ENCODE data around the gene CRB1.
"Not testable (repeated sequence)": the region's sequence is repeated elsewhere in the genome, so short reads cannot be mapped to it uniquely, and the experiment has no call there.

CRB1 gene

GRCh38 chr1:197481101-197481500 lies 213.0 kb downstream of the CRB1 start:
- H3K4me3 Mint-ChIP-seq, result no peak overlapping the region

GRCh38 chr1:197485790-197486189 lies 217.7 kb downstream of the CRB1 start:
- H3K36me3 Mint-ChIP-seq (ENCODE audit: low read depth), result no peaks in the 10 kb centered on the region
- peaks cover 6% of the 10 kb centered on the region for H3K4me1 Mint-ChIP-seq (ENCODE audit: low read depth)
- H3K4me3 Mint-ChIP-seq, result no peak overlapping the region
- no peak overlapping the region for H3K27ac Mint-ChIP-seq
- H3K9me3 Mint-ChIP-seq, result no peaks in the 10 kb centered on the region
- peaks cover 10% of the 10 kb centered on the region for H3K27me3 Mint-ChIP-seq (ENCODE audit: low read depth)
- no peak for DNase-seq (ENCODE audit: low spot score)

More at GRCh38 chr1:197481101-197481500, 213.0 kb downstream of the CRB1 start:
- Mint-ChIP-seq H3K36me3 (ENCODE audit: low read depth) (no peaks in the 10 kb centered on the region), H3K4me1 (ENCODE audit: low read depth) (peaks cover 6% of the 10 kb centered on the region), H3K27me3 (ENCODE audit: low read depth) (peaks cover 7% of the 10 kb centered on the region), H3K27ac (no peak overlapping the region), H3K9me3 (no peaks in the 10 kb centered on the region)
- DNase-seq (ENCODE audit: low spot score), result peak; percentile 8

- Mint-ChIP-seq H3K4me3 (no peak overlapping the region), H3K27ac (no peak overlapping the region), H3K9me3 (no peaks in the 10 kb centered on the region), H3K4me1 (ENCODE audit: low read depth) (no peaks in the 10 kb centered on the region), H3K27me3 (ENCODE audit: low read depth) (peaks cover 18% of the 10 kb centered on the region), H3K36me3 (ENCODE audit: low read depth) (no peaks in the 10 kb centered on the region)
- DNase-seq (ENCODE audit: low spot score), result no peak
Observed at GRCh38 chr1:197486946-197487345, 218.9 kb downstream of the CRB1 start.

GRCh38 chr1:197491505-197491904 lies 223.5 kb downstream of the CRB1 start:
- not testable (repeated sequence) for DNase-seq (ENCODE audit: low spot score)

GRCh38 chr1:197496722-197497121 lies 228.7 kb downstream of the CRB1 start:
- no peaks in the 10 kb centered on the region for H3K36me3 Mint-ChIP-seq (ENCODE audit: low read depth)
- peaks cover 41% of the 10 kb centered on the region for H3K27me3 Mint-ChIP-seq (ENCODE audit: low read depth)
- DNase-seq (ENCODE audit: low spot score), result no peak
- H3K4me3 Mint-ChIP-seq, result no peak overlapping the region
- H3K27ac Mint-ChIP-seq, result no peak overlapping the region
- no peaks in the 10 kb centered on the region for H3K4me1 Mint-ChIP-seq (ENCODE audit: low read depth)
- H3K9me3 Mint-ChIP-seq, result no peaks in the 10 kb centered on the region

More at GRCh38 chr1:197491505-197491904, 223.5 kb downstream of the CRB1 start:
- not testable (repeated sequence) for H3K4me3 Mint-ChIP-seq; H3K4me1 Mint-ChIP-seq (ENCODE audit: low read depth); H3K27ac Mint-ChIP-seq; H3K36me3 Mint-ChIP-seq (ENCODE audit: low read depth); H3K9me3 Mint-ChIP-seq
- H3K27me3 Mint-ChIP-seq (ENCODE audit: low read depth), result peaks cover 40% of the 10 kb centered on the region

GRCh38 chr1:197510691-197511378 lies 242.8 kb downstream of the CRB1 start:
- Mint-ChIP-seq H3K27ac (no peak overlapping the region), H3K36me3 (ENCODE audit: low read depth) (peaks cover 22% of the 10 kb centered on the region), H3K9me3 (no peaks in the 10 kb centered on the region), H3K4me1 (ENCODE audit: low read depth) (no peaks in the 10 kb centered on the region), H3K27me3 (ENCODE audit: low read depth) (no peaks in the 10 kb centered on the region), H3K4me3 (no peak overlapping the region)
- DNase-seq (ENCODE audit: low spot score), result no peak

GRCh38 chr1:197515421-197515820 lies 247.4 kb downstream of the CRB1 start:
- Mint-ChIP-seq H3K27ac (no peak overlapping the region), H3K4me1 (ENCODE audit: low read depth) (no peaks in the 10 kb centered on the region), H3K36me3 (ENCODE audit: low read depth) (peaks cover 18% of the 10 kb centered on the region), H3K27me3 (ENCODE audit: low read depth) (no peaks in the 10 kb centered on the region), H3K4me3 (no peak overlapping the region), H3K9me3 (no peaks in the 10 kb centered on the region)
- DNase-seq (ENCODE audit: low spot score), result no peak

- no peak overlapping the region for H3K4me3 Mint-ChIP-seq
- H3K36me3 Mint-ChIP-seq (ENCODE audit: low read depth), result peaks cover 5% of the 10 kb centered on the region
- H3K27ac Mint-ChIP-seq, result no peak overlapping the region
- no peaks in the 10 kb centered on the region for H3K9me3 Mint-ChIP-seq
- H3K27me3 Mint-ChIP-seq (ENCODE audit: low read depth), result no peaks in the 10 kb centered on the region
- peaks cover 4% of the 10 kb centered on the region for H3K4me1 Mint-ChIP-seq (ENCODE audit: low read depth)
- DNase-seq (ENCODE audit: low spot score), result no peak
Observed at GRCh38 chr1:197519741-197520334, 251.8 kb downstream of the CRB1 start.

GRCh38 chr1:197521118-197521739 lies 253.2 kb downstream of the CRB1 start:
- Mint-ChIP-seq H3K27me3 (ENCODE audit: low read depth) (no peaks in the 10 kb centered on the region), H3K27ac (no peak overlapping the region), H3K36me3 (ENCODE audit: low read depth) (peaks cover 4% of the 10 kb centered on the region), H3K9me3 (no peaks in the 10 kb centered on the region), H3K4me1 (ENCODE audit: low read depth) (peaks cover 4% of the 10 kb centered on the region), H3K4me3 (no peak overlapping the region)
- no peak for DNase-seq (ENCODE audit: low spot score)

GRCh38 chr1:197526736-197527371 lies 258.8 kb downstream of the CRB1 start:
- no peak overlapping the region for H3K4me3 Mint-ChIP-seq
- no peaks in the 10 kb centered on the region for H3K27me3 Mint-ChIP-seq (ENCODE audit: low read depth)
- no peaks in the 10 kb centered on the region for H3K4me1 Mint-ChIP-seq (ENCODE audit: low read depth)
- H3K36me3 Mint-ChIP-seq (ENCODE audit: low read depth), result peaks cover 2% of the 10 kb centered on the region
- no peaks in the 10 kb centered on the region for H3K9me3 Mint-ChIP-seq
- H3K27ac Mint-ChIP-seq, result no peak overlapping the region
- DNase-seq (ENCODE audit: low spot score), result no peak

All from T-helper 2 cell treated with Interferon-gamma antibody and Interleukin-4, amounts not matched to agents 5 μg/mL and 100 μg/mL, for 36 hours (primary cell).